GM18519 (cell line): Measurements from ENCODE around the gene GALNT6.

ENCODE experiments used
- ATAC-seq: cut with Tn5 transposase; IDR thresholded peaks from one replicate; pipeline ENCODE4 v1.9.1; 2021; ENCODE audit warnings: mild to moderate bottlenecking, moderate library complexity; ENCODE audit not compliant: unreplicated experiment, low FRiP score

GALNT6 gene

GRCh38 chr12:51386351-51386750 is 4.9 kb downstream of the GALNT6 start:
- ATAC-seq: no peak

GRCh38 chr12:51383269-51383905 is 7.8 kb downstream of the GALNT6 start:
- ATAC-seq: no peak

GRCh38 chr12:51382173-51382572 is 9.0 kb downstream of the GALNT6 start:
- ATAC-seq: no peak

GRCh38 chr12:51381226-51382079 is 9.8 kb downstream of the GALNT6 start:
- ATAC-seq: no peak

GRCh38 chr12:51379571-51379970 is 11.6 kb downstream of the GALNT6 start:
- ATAC-seq: no peak

GRCh38 chr12:51378749-51379148 is 12.5 kb downstream of the GALNT6 start:
- ATAC-seq: no peak

GRCh38 chr12:51377099-51377984 is 13.9 kb downstream of the GALNT6 start:
- no peak for ATAC-seq

GRCh38 chr12:51374856-51375255 is 16.4 kb downstream of the GALNT6 start:
- no peak for ATAC-seq

GRCh38 chr12:51374361-51374760 is 16.8 kb downstream of the GALNT6 start:
- ATAC-seq: no peak

- ATAC-seq: no peak
Measured at GRCh38 chr12:51373187-51373586, 18.0 kb downstream of the GALNT6 start.

GRCh38 chr12:51372021-51372420 is 19.2 kb downstream of the GALNT6 start:
- ATAC-seq: no peak

- ATAC-seq: no peak
Measured at GRCh38 chr12:51371295-51371953, 19.8 kb downstream of the GALNT6 start.

GRCh38 chr12:51370667-51371066 is 20.5 kb downstream of the GALNT6 start:
- no peak for ATAC-seq

GRCh38 chr12:51369581-51369980 is 21.6 kb downstream of the GALNT6 start:
- no peak for ATAC-seq

- ATAC-seq: peak; percentile 81
Measured at GRCh38 chr12:51368640-51369517, 22.3 kb downstream of the GALNT6 start.

- no peak for ATAC-seq
Measured at GRCh38 chr12:51365276-51365675, 25.9 kb downstream of the GALNT6 start.

- ATAC-seq: no peak
Measured at GRCh38 chr12:51364001-51364400, 27.2 kb downstream of the GALNT6 start.

GRCh38 chr12:51362747-51363342 is 28.4 kb downstream of the GALNT6 start:
- no peak for ATAC-seq

- ATAC-seq: no peak
Measured at GRCh38 chr12:51362307-51362706, 28.9 kb downstream of the GALNT6 start.
